Esophagus squamous epithelium (tissue), 4 donors: ENCODE data around the gene FILIP1L.

ENCODE experiments used
- CTCF ChIP-seq, 6 experiments: fragments of 450-650 bp in 4 of 6; fragments of 200-600 bp in 2 of 6; sonication (generic) in 2 of 6; IDR thresholded peaks; one replicate each; pipeline ENCODE4 v1.5.1; 2016 to 2019; ENCODE audit warnings: antibody characterized with exemption in 6 of 6, mild to moderate bottlenecking in 4 of 6, moderate library complexity in 4 of 6
- POLR2A ChIP-seq, 4 donors: fragments of 450-650 bp; IDR thresholded peaks; one replicate each; pipeline ENCODE4 v1.6.1; 2017; ENCODE audit warnings: antibody characterized with exemption in 4 of 4, mild to moderate bottlenecking in 4 of 4, moderate library complexity in 3 of 4

GRCh38 chr3:99848433-99848832 is 265.9 kb downstream of the FILIP1L start:
- TF ChIP-seq CTCF (IDR thresholded peaks at IDR 0.05) (no peak), POLR2A (IDR thresholded peaks at IDR 0.05) (no peak)
